ENCODE data around the gene AEBP2. TPM values are rescaled to one million over a fixed set of nuclear protein-coding genes. Genes with fewer than 3 reads are reported as not detected.

AEBP2 gene
- total and polyA plus RNA-seq, 12 donors = 5.7 to 31.6 (median 28.2) TPM

- Histone ChIP-seq H3K36me3 (no peaks in the 10 kb centered on the region), H3K27ac (no peak overlapping the region), H3K9me3 (peaks cover 0 to 17% (median 0%) of the 10 kb centered on the region in 11 donors), H3K4me1 (peaks cover 0 to 14% (median 6%) of the 10 kb centered on the region in 9 donors), H3K27me3 (no peaks in the 10 kb centered on the region), H3K4me3 (no peak overlapping the region)
- WGBS, 2 donors = 98 to 99% methylated on average over 3 of the region's 3 CpGs
- DNase-seq (no peak), ATAC-seq (no peak)
- intact Hi-C loops (cut with DNase I) = no loop called here
- no peak for TF ChIP-seq CTCF (IDR thresholded peaks at IDR 0.05)
Measured at GRCh38 chr12:19533567-19533966, 94.3 kb downstream of the AEBP2 start.

- Histone ChIP-seq H3K27me3 (no peaks in the 10 kb centered on the region), H3K27ac (no peak overlapping the region), H3K9me3 (peaks cover 0 to 26% (median 0%) of the 10 kb centered on the region in 11 donors), H3K4me3 (no peak overlapping the region), H3K36me3 (no peaks in the 10 kb centered on the region), H3K4me1 (no peaks in the 10 kb centered on the region)
- intact Hi-C loops (cut with DNase I) = no loop called here
- DNase-seq (no peak), ATAC-seq (no peak)
- TF ChIP-seq CTCF (IDR thresholded peaks at IDR 0.05) = no peak
Measured at GRCh38 chr12:19539071-19539470, 99.8 kb downstream of the AEBP2 start.

- Histone ChIP-seq H3K4me1 (no peaks in the 10 kb centered on the region), H3K4me3 (no peak overlapping the region), H3K27ac (no peak overlapping the region), H3K9me3 (peaks cover 0 to 26% (median 0%) of the 10 kb centered on the region in 11 donors), H3K27me3 (no peaks in the 10 kb centered on the region), H3K36me3 (no peaks in the 10 kb centered on the region)
- intact Hi-C loops (cut with DNase I) = no loop called here
- TF ChIP-seq CTCF (IDR thresholded peaks at IDR 0.05) = no peak
- ATAC-seq (no peak), DNase-seq (no peak)
- WGBS, 2 donors = 96 to 100% methylated on average over 1 of the region's 1 CpG
Measured at GRCh38 chr12:19539836-19540235, 100.5 kb downstream of the AEBP2 start.

GRCh38 chr12:19542606-19543005 lies 103.3 kb downstream of the AEBP2 start:
- TF ChIP-seq CTCF (IDR thresholded peaks at IDR 0.05) = no peak
- H3K4me3 ChIP-seq = no peak overlapping the region
- H3K27me3 ChIP-seq = no peaks in the 10 kb centered on the region
- H3K9me3 ChIP-seq = peaks cover 0 to 12% (median 0%) of the 10 kb centered on the region in 11 donors
- H3K4me1 ChIP-seq = peaks cover 9 to 22% (median 20%) of the 10 kb centered on the region in 9 donors
- DNase-seq (no peak), ATAC-seq (no peak)
- no peaks in the 10 kb centered on the region for H3K36me3 ChIP-seq
- intact Hi-C loops (cut with DNase I) = no loop called here
- no peak overlapping the region for H3K27ac ChIP-seq
- WGBS, 2 donors = 53 to 64% methylated on average over 4 of the region's 4 CpGs

Data from heart right ventricle (tissue), 16 donors.